Measurements from ENCODE around the gene FBF1.
"Not testable (repeated sequence)": the region's sequence is repeated elsewhere in the genome, so short reads cannot be mapped to it uniquely, and the experiment has no call there.

- TF ChIP-seq SUZ12 (IDR thresholded peaks at IDR 0.05; ENCODE audit: extremely low read depth, insufficient read depth, insufficient read length); YY1 (IDR thresholded peaks at IDR 0.05; ENCODE audit: insufficient read depth, insufficient read length); ZNF274 (IDR thresholded peaks at IDR 0.05; ENCODE audit: low read depth, low read length): not testable (repeated sequence)
Measured at GRCh38 chr17:75864887-75865286, 76.0 kb downstream of the FBF1 start.
